ENCODE data around the gene RPL7L1.

GRCh38 chr6:42914546-42914945 is 35.1 kb downstream of the RPL7L1 start:
- TF ChIP-seq CTCF (conservative IDR thresholded peaks at IDR 0.05 in 1 of 2, IDR thresholded peaks at IDR 0.05 in 1 of 2; ENCODE audit: extremely low read depth in 1 of 2, insufficient read depth in 1 of 2, low read depth in 1 of 2, low read length in 2 of 2) (no peak), EZH2 (IDR thresholded peaks at IDR 0.05; ENCODE audit: borderline replicate concordance, low read length) (no peak)

Measured in mammary epithelial cell (primary cell).